MCF 10A (cell line): Measurements from ENCODE around the gene ADRA2A. TPM values are rescaled to one million over a fixed set of nuclear protein-coding genes. Genes with fewer than 3 reads are reported as not detected.

Experiments
- BruUV-seq: library from RNA; stranded (reverse); fragments of 400-500 nt; replicated peaks from 2 replicates; lab custom pipeline; 2021; lab: Mats Ljungman, UMichigan
- CTCF ChIA-PET: fragments of 300-600 bp; sonication (Branson Sonifier 250); formaldehyde crosslinking; extraction: SDS; loops from one replicate; lab custom pipeline; 2021; ENCODE audit warnings: antibody characterized with exemption, inconsistent platforms; lab: Yijun Ruan, JAX
- POLR2A ChIA-PET: fragments of 300-600, 350-650 bp; sonication (Branson Sonifier 250); formaldehyde crosslinking; extraction: SDS; loops from one replicate; lab custom pipeline; 2020; ENCODE audit warnings: antibody characterized with exemption, inconsistent platforms; lab: Yijun Ruan, JAX
- DNase-seq: peaks from one replicate; pipeline ENCODE4 v3.0.0-alpha.2; 2018; ENCODE audit not compliant: unreplicated experiment
- H3K27ac Mint-ChIP-seq: one replicate; pipeline ENCODE4 v1.8.0; 2022; ENCODE audit warnings: mild to moderate bottlenecking, low read depth, mixed read lengths; ENCODE audit not compliant: unreplicated experiment
- H3K27me3 Mint-ChIP-seq: one replicate; pipeline ENCODE4 v1.8.0; 2022; ENCODE audit warnings: mixed read lengths; ENCODE audit not compliant: insufficient read depth, unreplicated experiment
- H3K36me3 Mint-ChIP-seq: one replicate; pipeline ENCODE4 v1.8.0; 2022; ENCODE audit warnings: mild to moderate bottlenecking, moderate library complexity, mixed read lengths; ENCODE audit not compliant: insufficient read depth, unreplicated experiment
- H3K4me1 Mint-ChIP-seq: one replicate; pipeline ENCODE4 v1.8.0; 2022; ENCODE audit warnings: mixed read lengths; ENCODE audit not compliant: insufficient read depth, unreplicated experiment
- H3K4me3 Mint-ChIP-seq: one replicate; pipeline ENCODE4 v1.8.0; 2022; ENCODE audit warnings: mild to moderate bottlenecking, moderate library complexity, mixed read lengths; ENCODE audit not compliant: unreplicated experiment
- H3K9me3 Mint-ChIP-seq: one replicate; pipeline ENCODE4 v1.8.0; 2022; ENCODE audit warnings: mixed read lengths; ENCODE audit not compliant: unreplicated experiment
- intact Hi-C: fragments of 100-400 bp; cut with micrococcal nuclease; formaldehyde crosslinking; loops from 2 replicates; pipeline ENCODE4 v1.14.1; 2022
- total RNA-seq: library from RNA; stranded (reverse); gene quantifications from 2 replicates; pipeline ENCODE4 v1.2.3, GENCODE V29; 2022
- TF ChIP-seq, protein P1 (sequence below): fragments of 200-600 bp; IDR thresholded peaks from one replicate; pipeline ENCODE4 v1.8.0; 2022; ENCODE audit warnings: antibody characterized with exemption, mild to moderate bottlenecking; ENCODE audit not compliant: unreplicated experiment

ADRA2A gene
- total RNA-seq, 1 experiment from 2014 or later = not detected

DNA sequence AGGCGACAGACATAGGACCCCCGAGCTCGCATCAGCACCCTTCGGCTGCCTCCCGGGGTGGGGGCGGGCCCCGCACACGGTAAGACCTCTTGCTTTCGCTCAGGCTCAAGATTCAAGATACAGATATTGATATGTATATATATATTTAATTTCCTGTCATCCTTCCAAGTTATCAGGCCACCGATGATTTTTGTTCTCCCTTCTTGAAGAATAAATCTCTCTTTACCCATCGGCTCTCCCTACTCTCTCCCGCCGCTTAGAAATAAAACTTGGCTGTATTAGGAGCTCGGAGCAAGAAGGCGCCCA, 603 bp downstream of the ADRA2A start:
- Mint-ChIP-seq H3K27ac (no peak overlapping the region), H3K36me3 (no peaks in the 10 kb centered on the region), H3K27me3 (peaks cover 46% of the 10 kb centered on the region), H3K4me1 (no peaks in the 10 kb centered on the region), H3K9me3 (no peaks in the 10 kb centered on the region), H3K4me3 (peak overlapping the region; percentile 69)
- TF ChIP-seq, protein P1, sequence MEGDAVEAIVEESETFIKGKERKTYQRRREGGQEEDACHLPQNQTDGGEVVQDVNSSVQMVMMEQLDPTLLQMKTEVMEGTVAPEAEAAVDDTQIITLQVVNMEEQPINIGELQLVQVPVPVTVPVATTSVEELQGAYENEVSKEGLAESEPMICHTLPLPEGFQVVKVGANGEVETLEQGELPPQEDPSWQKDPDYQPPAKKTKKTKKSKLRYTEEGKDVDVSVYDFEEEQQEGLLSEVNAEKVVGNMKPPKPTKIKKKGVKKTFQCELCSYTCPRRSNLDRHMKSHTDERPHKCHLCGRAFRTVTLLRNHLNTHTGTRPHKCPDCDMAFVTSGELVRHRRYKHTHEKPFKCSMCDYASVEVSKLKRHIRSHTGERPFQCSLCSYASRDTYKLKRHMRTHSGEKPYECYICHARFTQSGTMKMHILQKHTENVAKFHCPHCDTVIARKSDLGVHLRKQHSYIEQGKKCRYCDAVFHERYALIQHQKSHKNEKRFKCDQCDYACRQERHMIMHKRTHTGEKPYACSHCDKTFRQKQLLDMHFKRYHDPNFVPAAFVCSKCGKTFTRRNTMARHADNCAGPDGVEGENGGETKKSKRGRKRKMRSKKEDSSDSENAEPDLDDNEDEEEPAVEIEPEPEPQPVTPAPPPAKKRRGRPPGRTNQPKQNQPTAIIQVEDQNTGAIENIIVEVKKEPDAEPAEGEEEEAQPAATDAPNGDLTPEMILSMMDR = no peak
- ChIA-PET CTCF (interaction anchor here (0.6 to 6.7 kb wide), 17 partner anchors 10 to 1239 kb away, joined by 3 to 99 read pairs (median 4); no protein-coding TSS in a partner anchor), POLR2A (interaction anchor here (0.6 kb wide), 1 partner anchor 1143 kb away, joined by 3 read pairs; no protein-coding TSS in a partner anchor)
- intact Hi-C loops = loop anchor here (2.0 to 10.0 kb wide), 4 partner anchors 245 to 1237 kb away; no protein-coding TSS in a partner anchor
- DNase-seq = no peak
- no TSS peak for BruUV-seq

DNA sequence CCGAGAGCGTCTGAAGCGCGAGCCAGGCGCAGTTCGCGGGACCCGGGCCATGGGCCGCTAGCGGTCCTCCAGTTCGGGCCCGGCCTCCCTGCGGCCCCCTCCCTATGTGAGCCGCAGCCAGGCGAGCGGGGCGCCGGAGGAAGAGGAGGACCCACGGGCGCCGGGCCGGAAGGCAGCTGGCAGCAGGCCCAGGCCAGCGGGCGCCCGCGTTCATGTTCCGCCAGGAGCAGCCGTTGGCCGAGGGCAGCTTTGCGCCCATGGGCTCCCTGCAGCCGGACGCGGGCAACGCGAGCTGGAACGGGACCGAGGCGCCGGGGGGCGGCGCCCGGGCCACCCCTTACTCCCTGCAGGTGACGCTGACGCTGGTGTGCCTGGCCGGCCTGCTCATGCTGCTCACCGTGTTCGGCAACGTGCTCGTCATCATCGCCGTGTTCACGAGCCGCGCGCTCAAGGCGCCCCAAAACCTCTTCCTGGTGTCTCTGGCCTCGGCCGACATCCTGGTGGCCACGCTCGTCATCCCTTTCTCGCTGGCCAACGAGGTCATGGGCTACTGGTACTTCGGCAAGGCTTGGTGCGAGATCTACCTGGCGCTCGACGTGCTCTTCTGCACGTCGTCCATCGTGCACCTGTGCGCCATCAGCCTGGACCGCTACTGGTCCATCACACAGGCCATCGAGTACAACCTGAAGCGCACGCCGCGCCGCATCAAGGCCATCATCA, 1.1 kb downstream of the ADRA2A start:
- Mint-ChIP-seq H3K27me3 (peaks cover 41% of the 10 kb centered on the region), H3K36me3 (no peaks in the 10 kb centered on the region), H3K4me3 (peak overlapping the region; percentile 69), H3K4me1 (no peaks in the 10 kb centered on the region), H3K27ac (no peak overlapping the region), H3K9me3 (no peaks in the 10 kb centered on the region)
- ChIA-PET CTCF (interaction anchor here (0.7 to 6.7 kb wide), 7 partner anchors 10 to 1059 kb away, joined by 3 to 99 read pairs (median 3); no protein-coding TSS in a partner anchor), POLR2A (interaction anchor here (0.5 kb wide), 1 partner anchor 55 kb away, joined by 3 read pairs; no protein-coding TSS in a partner anchor)
- intact Hi-C loops = loop anchor here (2.0 to 10.0 kb wide), 4 partner anchors 245 to 1237 kb away; no protein-coding TSS in a partner anchor
- TF ChIP-seq, protein P1 = no peak
- no TSS peak for BruUV-seq
- no peak for DNase-seq

DNA sequence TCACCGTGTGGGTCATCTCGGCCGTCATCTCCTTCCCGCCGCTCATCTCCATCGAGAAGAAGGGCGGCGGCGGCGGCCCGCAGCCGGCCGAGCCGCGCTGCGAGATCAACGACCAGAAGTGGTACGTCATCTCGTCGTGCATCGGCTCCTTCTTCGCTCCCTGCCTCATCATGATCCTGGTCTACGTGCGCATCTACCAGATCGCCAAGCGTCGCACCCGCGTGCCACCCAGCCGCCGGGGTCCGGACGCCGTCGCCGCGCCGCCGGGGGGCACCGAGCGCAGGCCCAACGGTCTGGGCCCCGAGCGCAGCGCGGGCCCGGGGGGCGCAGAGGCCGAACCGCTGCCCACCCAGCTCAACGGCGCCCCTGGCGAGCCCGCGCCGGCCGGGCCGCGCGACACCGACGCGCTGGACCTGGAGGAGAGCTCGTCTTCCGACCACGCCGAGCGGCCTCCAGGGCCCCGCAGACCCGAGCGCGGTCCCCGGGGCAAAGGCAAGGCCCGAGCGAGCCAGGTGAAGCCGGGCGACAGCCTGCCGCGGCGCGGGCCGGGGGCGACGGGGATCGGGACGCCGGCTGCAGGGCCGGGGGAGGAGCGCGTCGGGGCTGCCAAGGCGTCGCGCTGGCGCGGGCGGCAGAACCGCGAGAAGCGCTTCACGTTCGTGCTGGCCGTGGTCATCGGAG, 1.8 kb downstream of the ADRA2A start:
- peaks cover 34% of the 10 kb centered on the region for H3K27me3 Mint-ChIP-seq
- TF ChIP-seq, protein P1 = no peak
- H3K9me3 Mint-ChIP-seq = no peaks in the 10 kb centered on the region
- ChIA-PET CTCF (interaction anchor here (0.5 to 4.2 kb wide), 5 partner anchors 9 to 952 kb away, joined by 3 to 45 read pairs (median 3); no protein-coding TSS in a partner anchor), POLR2A (interaction anchor here (0.5 kb wide), 1 partner anchor 56 kb away, joined by 3 read pairs; no protein-coding TSS in a partner anchor)
- no peaks in the 10 kb centered on the region for H3K4me1 Mint-ChIP-seq
- DNase-seq = no peak
- H3K36me3 Mint-ChIP-seq = no peaks in the 10 kb centered on the region
- H3K27ac Mint-ChIP-seq = no peak overlapping the region
- no TSS peak for BruUV-seq
- no peak overlapping the region for H3K4me3 Mint-ChIP-seq
- intact Hi-C loops = loop anchor here (5.0 to 10.0 kb wide), 3 partner anchors 331 to 1236 kb away; no protein-coding TSS in a partner anchor
